ENCODE results near the gene DMBT1.

GRCh38 chr10:122692744-122693143 is 132.2 kb downstream of the DMBT1 start:
- no peak for TF ChIP-seq POLR2A (IDR thresholded peaks at IDR 0.05)
- TF ChIP-seq CTCF (IDR thresholded peaks at IDR 0.05): no peak
